GDM1 (cell line): ENCODE measurements around the gene KCNQ4.
A peak's percentile ranks its signal among the peaks of the same experiment; 100 is the strongest.

Experiments
- DNase-seq: peaks from one replicate; lab custom pipeline; 2025; lab: John Stamatoyannopoulos, UW

The KCNQ4 gene

GRCh38 chr1:40820251-40820797 lies 36.7 kb downstream of the KCNQ4 start:
- no peak for DNase-seq

GRCh38 chr1:40820911-40821693 lies 37.5 kb downstream of the KCNQ4 start:
- no peak for DNase-seq

- no peak for DNase-seq
These were observed 39.3 kb downstream of the KCNQ4 start for GRCh38 chr1:40822890-40823289.

- no peak for DNase-seq
These were observed 39.8 kb downstream of the KCNQ4 start for GRCh38 chr1:40823345-40823744.

GRCh38 chr1:40823983-40824382 lies 40.4 kb downstream of the KCNQ4 start:
- DNase-seq: no peak

- DNase-seq: no peak
These were observed 41.2 kb downstream of the KCNQ4 start for GRCh38 chr1:40824591-40825434.

- peak; percentile 58 for DNase-seq
These were observed 41.8 kb downstream of the KCNQ4 start for GRCh38 chr1:40825435-40825788.

GRCh38 chr1:40825996-40826395 lies 42.4 kb downstream of the KCNQ4 start:
- no peak for DNase-seq

- DNase-seq: no peak
These were observed 46.2 kb downstream of the KCNQ4 start for GRCh38 chr1:40829631-40830245.

- no peak for DNase-seq
These were observed 46.9 kb downstream of the KCNQ4 start for GRCh38 chr1:40830419-40830943.

GRCh38 chr1:40831001-40831732 lies 47.6 kb downstream of the KCNQ4 start:
- DNase-seq: no peak

- DNase-seq: no peak
These were observed 50.4 kb downstream of the KCNQ4 start for GRCh38 chr1:40833979-40834378.

GRCh38 chr1:40834968-40835545 lies 51.5 kb downstream of the KCNQ4 start:
- DNase-seq: no peak

GRCh38 chr1:40836283-40836682 lies 52.7 kb downstream of the KCNQ4 start:
- no peak for DNase-seq

- no peak for DNase-seq
These were observed 54.0 kb downstream of the KCNQ4 start for GRCh38 chr1:40837601-40838000.

- DNase-seq: no peak
These were observed 54.7 kb downstream of the KCNQ4 start for GRCh38 chr1:40838045-40838979.

GRCh38 chr1:40838980-40839942 lies 55.7 kb downstream of the KCNQ4 start:
- DNase-seq: no peak

- no peak for DNase-seq
These were observed 56.4 kb downstream of the KCNQ4 start for GRCh38 chr1:40839943-40840335.
